Liver (tissue), 9 donors: ENCODE measurements around the gene CNST. TPM values are rescaled to one million over a fixed set of nuclear protein-coding genes. Genes with fewer than 3 reads are reported as not detected.
A peak's percentile ranks its signal among the peaks of the same experiment; 100 is the strongest.

ENCODE experiments used
- DNase-seq: peaks from one replicate; pipeline ENCODE4 v3.0.0-alpha.2; 2017; ENCODE audit warnings: low spot score
- H3K27ac ChIP-seq, 2 donors: one replicate each; pipeline ENCODE4 v1.7.0; 2013; ENCODE audit warnings: inconsistent platforms in 2 of 2, low read length in 2 of 2, control low read depth in 1 of 2, low read depth in 1 of 2, mild to moderate bottlenecking in 1 of 2
- H3K27me3 ChIP-seq, 4 donors: one replicate each; pipeline versions ENCODE4 v1.6.1 to v1.7.0; 2013; ENCODE audit warnings: low read length in 3 of 4, inconsistent platforms in 1 of 4, mild to moderate bottlenecking in 1 of 4, moderate library complexity in 1 of 4; ENCODE audit not compliant: control insufficient read depth in 4 of 4, insufficient read depth in 4 of 4
- H3K36me3 ChIP-seq, 4 donors: one replicate each; pipeline versions ENCODE4 v1.6.1 to v1.7.0; 2013; ENCODE audit warnings: low read length in 3 of 4, mild to moderate bottlenecking in 3 of 4, low read depth in 1 of 4, moderate library complexity in 1 of 4; ENCODE audit not compliant: control insufficient read depth in 4 of 4, insufficient read depth in 3 of 4
- H3K4me1 ChIP-seq, 4 donors: one replicate each; pipeline versions ENCODE4 v1.6.1 to v1.7.0; 2013; ENCODE audit warnings: low read length in 3 of 4, mild to moderate bottlenecking in 3 of 4, moderate library complexity in 1 of 4; ENCODE audit not compliant: control insufficient read depth in 4 of 4, insufficient read depth in 4 of 4
- H3K4me3 ChIP-seq, 3 donors: one replicate each; pipeline versions ENCODE4 v1.6.1 to v1.7.0; 2013; ENCODE audit warnings: low read length in 3 of 3, control low read depth in 1 of 3, low read depth in 1 of 3, mild to moderate bottlenecking in 1 of 3
- H3K9ac ChIP-seq, 2 donors: one replicate each; pipeline ENCODE4 v1.7.0; 2013; ENCODE audit warnings: low read length in 2 of 2, mild to moderate bottlenecking in 2 of 2, moderate library complexity in 2 of 2, control low read depth in 1 of 2, low read depth in 1 of 2
- H3K9me3 ChIP-seq, 4 donors: one replicate each; pipeline versions ENCODE4 v1.6.1 to v1.7.0; 2013; ENCODE audit warnings: low read length in 3 of 4; ENCODE audit not compliant: control insufficient read depth in 4 of 4
- ATF3 ChIP-seq: IDR thresholded peaks from 2 replicates; pipeline ENCODE4 v1.6.1; 2016; ENCODE audit warnings: antibody characterized with exemption
- CTCF ChIP-seq: fragments of 150-350 bp; IDR thresholded peaks from 2 replicates; pipeline ENCODE4 v1.5.1; 2017; ENCODE audit warnings: improper control_type of control experiment, low read depth, low read length; ENCODE audit not compliant: missing input control
- EGR1 ChIP-seq, 2 donors: IDR thresholded peaks; 2 replicates each; pipeline ENCODE4 v1.6.1; 2016 to 2018; ENCODE audit warnings: antibody characterized with exemption in 2 of 2, low read depth in 2 of 2
- FOXA1 ChIP-seq: IDR thresholded peaks from 2 replicates; pipeline ENCODE4 v1.6.1; 2016; ENCODE audit warnings: antibody characterized with exemption
- FOXA2 ChIP-seq: IDR thresholded peaks from 2 replicates; pipeline ENCODE4 v1.6.1; 2016; ENCODE audit warnings: antibody characterized with exemption
- GABPA ChIP-seq, 2 donors: IDR thresholded peaks in 1 of 2; conservative IDR thresholded peaks in 1 of 2; 2 replicates each; pipeline ENCODE4 v1.6.1; 2016; ENCODE audit warnings: antibody characterized with exemption in 2 of 2, mild to moderate bottlenecking in 1 of 2, moderate library complexity in 1 of 2
- HNF4A ChIP-seq, 2 donors: conservative IDR thresholded peaks; 2 replicates each; pipeline ENCODE4 v1.6.1; 2016; ENCODE audit warnings: antibody characterized with exemption in 2 of 2, mild to moderate bottlenecking in 2 of 2
- HNF4G ChIP-seq: IDR thresholded peaks from 2 replicates; pipeline ENCODE4 v1.6.1; 2016; ENCODE audit warnings: antibody characterized with exemption
- JUND ChIP-seq, 2 donors: IDR thresholded peaks; 2 replicates each; pipeline ENCODE4 v1.6.1; 2016; ENCODE audit warnings: antibody characterized with exemption in 2 of 2
- MAX ChIP-seq: IDR thresholded peaks from 2 replicates; pipeline ENCODE4 v1.6.1; 2016; ENCODE audit warnings: antibody characterized with exemption
- NR2F2 ChIP-seq: IDR thresholded peaks from 2 replicates; pipeline ENCODE4 v1.6.1; 2016; ENCODE audit warnings: antibody characterized with exemption
- RAD21 ChIP-seq, 2 donors: IDR thresholded peaks; 2 replicates each; pipeline ENCODE4 v1.6.1; 2016; ENCODE audit warnings: antibody characterized with exemption in 2 of 2, mild to moderate bottlenecking in 2 of 2
- REST ChIP-seq: IDR thresholded peaks from 2 replicates; pipeline ENCODE4 v1.6.1; 2016; ENCODE audit warnings: antibody characterized with exemption, mild to moderate bottlenecking
- RXRA ChIP-seq, 2 donors: IDR thresholded peaks; 2 replicates each; pipeline ENCODE4 v1.6.1; 2017 to 2018; ENCODE audit warnings: antibody characterized with exemption in 2 of 2, mild to moderate bottlenecking in 1 of 2
- SP1 ChIP-seq: IDR thresholded peaks from 2 replicates; pipeline ENCODE4 v1.6.1; 2018; ENCODE audit warnings: antibody characterized with exemption, mild to moderate bottlenecking
- TAF1 ChIP-seq: conservative IDR thresholded peaks from 2 replicates; pipeline ENCODE4 v1.6.1; 2016; ENCODE audit warnings: antibody characterized with exemption, mild to moderate bottlenecking
- YY1 ChIP-seq: IDR thresholded peaks from 2 replicates; pipeline ENCODE4 v1.6.1; 2016; ENCODE audit warnings: antibody characterized with exemption, mild to moderate bottlenecking
- ZBTB33 ChIP-seq: IDR thresholded peaks from 2 replicates; pipeline ENCODE4 v1.6.1; 2016; ENCODE audit warnings: antibody characterized with exemption
- WGBS: extraction: QIAGEN DNeasy Blood & Tissue Kit; methylation state at CpG from one replicate; pipeline ENCODE4 v1.1.7; 2013; 5-methylcytosine and 5-hydroxymethylcytosine counted together
- polyA plus RNA-seq, 2 donors: library from polyadenylated mRNA; stranded (reverse) in 1 of 2; unstranded in 1 of 2; fragments of 200-250 nt in 1 of 2; fragments of >200 nt in 1 of 2; fragmentation: Nextera tagmentation in 1 of 2; extraction: Ambion mirVana in 1 of 2; gene quantifications; one replicate each; pipeline versions ENCODE4 v1.2.1 to v1.2.3, GENCODE V29; 2013 to 2015
- total RNA-seq, 2 donors: library from RNA; depleted of rRNA; stranded (reverse); fragments of >200 nt; gene quantifications; one replicate each; pipeline ENCODE4 v1.2.3, GENCODE V29; 2014
- donor health status: healthy.
- donor health status: healthy.
- donor health status: healthy.
- donor health status: healthy.
- donor health status: healthy.

Gene CNST
- total and polyA plus RNA-seq, 4 donors: 6.1 to 36.3 (median 12.1) TPM

GRCh38 chr1:246703581-246703980 lies 137.3 kb downstream of the CNST start:
- Histone ChIP-seq H3K27me3 (no peaks in the 10 kb centered on the region), H3K9me3 (no peaks in the 10 kb centered on the region), H3K36me3 (no peaks in the 10 kb centered on the region), H3K9ac (no peak overlapping the region), H3K27ac (no peak overlapping the region), H3K4me3 (no peak overlapping the region), H3K4me1 (peaks cover 4 to 20% (median 13%) of the 10 kb centered on the region in 4 donors)
- TF ChIP-seq EGR1 (IDR thresholded peaks at IDR 0.05; ENCODE audit: low read depth in 2 of 2) (no peak), HNF4A (conservative IDR thresholded peaks at IDR 0.05) (no peak), RXRA (IDR thresholded peaks at IDR 0.05) (no peak), HNF4G (no peak), SP1 (no peak), TAF1 (no peak), FOXA1 (no peak), NR2F2 (no peak), ATF3 (no peak), MAX (no peak), JUND (IDR thresholded peaks at IDR 0.05) (no peak), YY1 (no peak), CTCF (no peak), RAD21 (IDR thresholded peaks at IDR 0.05) (no peak)
- DNase-seq: peak; percentile 27
- 71% methylated on average over 8 of the region's 8 CpGs for WGBS

GRCh38 chr1:246705368-246705767 lies 139.1 kb downstream of the CNST start:
- no peak overlapping the region for H3K4me3 ChIP-seq
- no peaks in the 10 kb centered on the region for H3K9me3 ChIP-seq
- no peaks in the 10 kb centered on the region for H3K36me3 ChIP-seq
- H3K27me3 ChIP-seq: no peaks in the 10 kb centered on the region
- no peak overlapping the region for H3K9ac ChIP-seq
- peaks cover 8 to 31% (median 30%) of the 10 kb centered on the region in 4 donors for H3K4me1 ChIP-seq
- WGBS: 88% methylated on average over 3 of the region's 3 CpGs
- TF ChIP-seq HNF4A (conservative IDR thresholded peaks at IDR 0.05) (no peak), EGR1 (IDR thresholded peaks at IDR 0.05; ENCODE audit: low read depth in 2 of 2) (no peak), CTCF (no peak), SP1 (no peak), TAF1 (no peak), FOXA1 (no peak), MAX (no peak), ZBTB33 (no peak), FOXA2 (no peak), ATF3 (no peak), YY1 (no peak), NR2F2 (no peak), JUND (IDR thresholded peaks at IDR 0.05) (no peak), RAD21 (IDR thresholded peaks at IDR 0.05) (no peak), GABPA (IDR thresholded peaks at IDR 0.05 in 1 of 2, conservative IDR thresholded peaks at IDR 0.05 in 1 of 2) (no peak), REST (no peak), HNF4G (no peak), RXRA (IDR thresholded peaks at IDR 0.05) (no peak)
- no peak for DNase-seq
- no peak overlapping the region for H3K27ac ChIP-seq
